DOHH2 (cell line): ENCODE measurements around the gene FBN3.

ENCODE experiments used
- H3F3A ChIP-seq: fragments of 200-600 bp; sonication (generic), shearing (Covaris generic); 2 replicates; pipeline ENCODE4 v1.6.0; 2016; ENCODE audit warnings: antibody characterized with exemption, mild to moderate bottlenecking; ENCODE audit not compliant: control insufficient read depth, insufficient read depth
- H3K27ac ChIP-seq: fragments of 200-600 bp; sonication (generic); 2 replicates; pipeline ENCODE4 v1.5.1; 2014; ENCODE audit warnings: low read depth, mild to moderate bottlenecking, low read length, moderate library complexity
- H3K27me3 ChIP-seq: fragments of 200-600 bp; sonication (generic); 2 replicates; pipeline ENCODE4 v1.6.1; 2014; ENCODE audit warnings: mild to moderate bottlenecking, low read length, mixed read lengths; ENCODE audit not compliant: control insufficient read depth
- H3K36me3 ChIP-seq: fragments of 200-600 bp; sonication (generic); 2 replicates; pipeline ENCODE4 v1.6.1; 2014; ENCODE audit warnings: mild to moderate bottlenecking, low read length, moderate library complexity, mixed read lengths; ENCODE audit not compliant: control insufficient read depth
- H3K4me1 ChIP-seq: fragments of 200-600 bp; sonication (generic); 2 replicates; pipeline ENCODE4 v1.6.1; 2014; ENCODE audit warnings: mild to moderate bottlenecking, low read length, mixed read lengths; ENCODE audit not compliant: control insufficient read depth
- H3K4me2 ChIP-seq: fragments of 200-600 bp; sonication (generic); 2 replicates; pipeline ENCODE4 v1.6.0; 2014; ENCODE audit warnings: mild to moderate bottlenecking, low read length, moderate library complexity
- H3K4me3 ChIP-seq: fragments of 200-600 bp; sonication (generic); 2 replicates; pipeline ENCODE4 v1.5.1; 2014; ENCODE audit warnings: mild to moderate bottlenecking, low read length, mixed read lengths
- H3K79me2 ChIP-seq: fragments of 200-600 bp; sonication (generic); 2 replicates; pipeline ENCODE4 v1.6.1; 2014; ENCODE audit warnings: mild to moderate bottlenecking, low read length, mixed read lengths; ENCODE audit not compliant: control insufficient read depth
- H3K9me2 ChIP-seq: fragments of 200-600 bp; sonication (generic); replicated peaks from 2 replicates; pipeline ENCODE4 v1.6.1; 2014; ENCODE audit warnings: mild to moderate bottlenecking, low read length, mixed read lengths; ENCODE audit not compliant: control insufficient read depth
- H3K9me3 ChIP-seq: fragments of 200-600 bp; sonication (generic); 2 replicates; pipeline ENCODE4 v1.6.1; 2014; ENCODE audit warnings: antibody characterized with exemption, low read length, mixed read lengths; ENCODE audit not compliant: control insufficient read depth, insufficient read depth
- H4K20me1 ChIP-seq: fragments of 200-600 bp; sonication (generic); 2 replicates; pipeline ENCODE4 v1.6.0; 2014; ENCODE audit warnings: low read depth, mild to moderate bottlenecking, antibody characterized with exemption, low read length, moderate library complexity; ENCODE audit not compliant: control insufficient read depth, insufficient read depth
- EZH2phosphoT487 ChIP-seq: fragments of 200-600 bp; sonication (generic); IDR thresholded peaks from 2 replicates; pipeline ENCODE4 v1.6.1; 2017; ENCODE audit warnings: borderline replicate concordance, mild to moderate bottlenecking, antibody characterized with exemption, low read length, moderate library complexity, mixed read lengths
- TF ChIP-seq, protein P1 (sequence below): fragments of 200-600 bp; sonication (generic); IDR thresholded peaks from one replicate; pipeline ENCODE4 v1.5.1; 2014; ENCODE audit warnings: antibody characterized with exemption, mild to moderate bottlenecking, low read depth, low read length; ENCODE audit not compliant: poor library complexity, severe bottlenecking

The FBN3 gene

DNA sequence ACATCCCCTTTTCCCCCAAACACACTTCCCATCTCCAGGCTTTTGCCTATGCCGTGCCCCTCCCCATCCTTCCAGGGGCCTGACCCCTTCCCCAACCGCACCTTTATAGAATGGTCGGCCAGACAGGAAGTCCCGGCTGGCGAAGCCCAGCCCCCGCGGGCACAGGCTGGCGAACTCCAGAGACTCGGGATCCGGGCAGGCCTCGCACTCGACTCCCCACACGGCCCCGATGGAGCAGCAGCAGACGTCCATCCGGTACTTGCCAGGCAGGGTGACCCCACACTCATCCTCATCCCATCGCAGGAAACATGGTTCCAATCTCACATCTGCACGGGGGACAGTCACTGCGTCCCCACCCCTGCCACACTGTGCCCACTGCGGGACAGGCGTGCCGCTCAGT is 25.7 kb downstream of the FBN3 start:
- Histone ChIP-seq H3K9me2 (no peaks in the 10 kb centered on the region), H3K4me3 (no peak overlapping the region), H3K9me3 (no peaks in the 10 kb centered on the region), H3K27ac (no peak overlapping the region), H3K79me2 (no peaks in the 10 kb centered on the region), H3K4me1 (no peaks in the 10 kb centered on the region), H3F3A (no peaks in the 10 kb centered on the region), H3K4me2 (no peak overlapping the region), H3K36me3 (no peaks in the 10 kb centered on the region), H4K20me1 (no peaks in the 10 kb centered on the region), H3K27me3 (no peaks in the 10 kb centered on the region)
- TF ChIP-seq EZH2phosphoT487 = no peak
- TF ChIP-seq, protein P1, sequence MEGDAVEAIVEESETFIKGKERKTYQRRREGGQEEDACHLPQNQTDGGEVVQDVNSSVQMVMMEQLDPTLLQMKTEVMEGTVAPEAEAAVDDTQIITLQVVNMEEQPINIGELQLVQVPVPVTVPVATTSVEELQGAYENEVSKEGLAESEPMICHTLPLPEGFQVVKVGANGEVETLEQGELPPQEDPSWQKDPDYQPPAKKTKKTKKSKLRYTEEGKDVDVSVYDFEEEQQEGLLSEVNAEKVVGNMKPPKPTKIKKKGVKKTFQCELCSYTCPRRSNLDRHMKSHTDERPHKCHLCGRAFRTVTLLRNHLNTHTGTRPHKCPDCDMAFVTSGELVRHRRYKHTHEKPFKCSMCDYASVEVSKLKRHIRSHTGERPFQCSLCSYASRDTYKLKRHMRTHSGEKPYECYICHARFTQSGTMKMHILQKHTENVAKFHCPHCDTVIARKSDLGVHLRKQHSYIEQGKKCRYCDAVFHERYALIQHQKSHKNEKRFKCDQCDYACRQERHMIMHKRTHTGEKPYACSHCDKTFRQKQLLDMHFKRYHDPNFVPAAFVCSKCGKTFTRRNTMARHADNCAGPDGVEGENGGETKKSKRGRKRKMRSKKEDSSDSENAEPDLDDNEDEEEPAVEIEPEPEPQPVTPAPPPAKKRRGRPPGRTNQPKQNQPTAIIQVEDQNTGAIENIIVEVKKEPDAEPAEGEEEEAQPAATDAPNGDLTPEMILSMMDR = no peak

DNA sequence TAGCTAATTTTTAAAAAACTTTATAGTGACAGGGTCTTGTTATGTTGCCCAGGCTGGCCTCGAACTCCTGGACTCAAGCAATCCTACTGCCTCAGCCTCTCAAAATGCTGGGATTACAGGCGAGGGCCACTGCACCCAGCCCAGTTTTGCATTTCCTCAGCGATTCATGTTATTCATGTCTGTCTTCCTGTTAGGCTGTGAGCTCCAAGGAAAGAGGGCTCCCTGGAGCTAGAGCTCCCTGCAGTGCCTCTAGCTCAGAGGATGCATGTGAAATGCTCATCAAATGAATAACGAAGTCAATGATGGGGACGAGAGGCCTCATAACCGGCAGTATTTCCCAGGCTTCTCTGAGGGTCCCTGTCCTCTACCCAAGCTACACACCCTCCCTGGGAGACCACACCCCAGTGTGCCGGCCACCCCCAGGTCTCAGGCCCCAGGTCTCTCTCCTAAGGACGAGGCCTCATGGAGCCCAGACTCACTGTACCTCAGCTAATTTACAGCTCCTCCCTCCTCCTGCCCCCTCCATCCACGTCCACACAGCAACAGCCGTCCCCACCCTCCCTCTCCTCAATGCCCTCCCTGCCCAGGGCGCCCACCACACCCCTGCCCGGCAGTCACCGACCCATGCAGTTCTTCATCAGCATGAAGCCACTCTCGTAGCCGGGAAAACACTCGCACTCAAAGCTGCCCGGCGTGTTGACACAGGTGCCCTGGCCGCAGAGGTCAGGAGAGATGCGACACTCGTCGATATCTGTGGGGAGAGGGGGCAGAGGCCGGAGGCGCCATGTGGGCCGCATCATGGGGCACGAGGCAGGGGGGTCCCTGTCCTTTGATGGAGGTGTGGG is 28.5 kb downstream of the FBN3 start:
- Histone ChIP-seq H3K27ac (no peak overlapping the region), H3K4me2 (no peak overlapping the region), H3K9me3 (no peaks in the 10 kb centered on the region), H3K9me2 (no peaks in the 10 kb centered on the region), H3K79me2 (no peaks in the 10 kb centered on the region), H4K20me1 (no peaks in the 10 kb centered on the region), H3K27me3 (no peaks in the 10 kb centered on the region), H3K4me1 (no peaks in the 10 kb centered on the region), H3F3A (no peaks in the 10 kb centered on the region), H3K36me3 (no peaks in the 10 kb centered on the region), H3K4me3 (no peak overlapping the region)
- TF ChIP-seq EZH2phosphoT487 = no peak

DNA sequence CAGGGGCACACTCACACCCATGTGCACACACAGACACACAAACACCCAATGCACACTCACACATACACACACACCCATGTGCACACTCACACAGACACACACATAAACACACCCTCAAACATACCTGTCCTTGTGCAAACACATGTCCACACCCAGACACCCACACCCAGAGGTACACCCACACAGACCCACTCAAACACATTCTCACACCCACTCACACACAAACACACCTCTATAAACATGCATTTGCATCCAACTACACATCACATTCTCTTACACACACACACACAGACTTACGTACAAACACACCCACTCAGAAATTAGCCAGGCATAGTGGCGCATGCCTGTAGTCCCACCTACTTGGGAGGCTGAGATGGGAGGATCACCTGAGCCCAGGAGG is 31.4 kb downstream of the FBN3 start:
- Histone ChIP-seq H3K36me3 (no peaks in the 10 kb centered on the region), H3K27ac (no peak overlapping the region), H3K4me2 (no peak overlapping the region), H3K27me3 (no peaks in the 10 kb centered on the region), H3K9me3 (no peaks in the 10 kb centered on the region), H3K79me2 (no peaks in the 10 kb centered on the region), H3F3A (no peaks in the 10 kb centered on the region), H4K20me1 (no peaks in the 10 kb centered on the region), H3K4me3 (no peak overlapping the region), H3K4me1 (no peaks in the 10 kb centered on the region), H3K9me2 (no peaks in the 10 kb centered on the region)
- TF ChIP-seq, protein P1 = no peak
- no peak for TF ChIP-seq EZH2phosphoT487

DNA sequence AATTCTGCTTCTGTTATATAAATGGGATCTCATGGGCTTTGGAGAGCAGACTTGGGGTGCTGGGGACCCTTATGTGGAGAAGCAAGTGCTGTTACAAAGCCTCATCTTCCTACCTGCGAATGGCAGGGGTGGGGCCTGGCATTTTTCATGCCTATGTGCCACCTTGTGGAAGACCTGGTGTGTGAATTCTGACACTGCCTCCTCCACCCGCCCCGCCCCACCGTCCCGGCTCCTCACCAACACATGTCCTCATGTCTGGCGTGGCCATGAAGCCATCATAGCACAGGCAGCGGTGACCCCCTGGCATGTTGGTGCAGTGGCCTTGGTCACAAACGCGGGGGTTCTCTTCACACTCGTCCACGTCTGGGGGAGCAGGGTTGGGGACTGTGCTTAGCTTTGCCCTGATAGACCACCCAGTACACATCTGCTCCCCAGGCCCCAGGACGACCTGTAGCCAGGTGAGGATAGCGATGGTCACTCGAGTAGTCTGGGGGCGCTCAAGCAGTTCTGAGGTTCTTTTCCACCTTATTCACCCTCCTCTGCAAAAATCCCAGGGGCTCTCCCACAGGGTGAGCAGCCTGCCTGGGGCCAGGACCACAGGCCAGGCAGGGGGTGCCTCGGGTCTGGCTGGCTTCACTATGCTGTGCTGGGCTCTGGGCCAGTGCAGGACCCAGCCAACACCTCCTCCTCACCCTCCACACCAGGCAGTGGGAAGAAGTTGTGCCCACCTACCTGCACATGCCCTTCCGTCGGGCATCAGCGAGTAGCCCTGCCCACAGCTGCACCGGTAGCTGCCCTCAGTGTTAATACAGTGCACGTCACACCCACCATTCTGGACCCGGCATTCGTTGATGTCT is 32.7 kb downstream of the FBN3 start:
- no peak overlapping the region for H3K4me3 ChIP-seq
- no peaks in the 10 kb centered on the region for H3K4me1 ChIP-seq
- H3K36me3 ChIP-seq = no peaks in the 10 kb centered on the region
- H3K27ac ChIP-seq = no peak overlapping the region
- no peaks in the 10 kb centered on the region for H3F3A ChIP-seq
- TF ChIP-seq EZH2phosphoT487 = no peak
- TF ChIP-seq, protein P1 = no peak
- no peak overlapping the region for H3K4me2 ChIP-seq
- no peaks in the 10 kb centered on the region for H3K9me2 ChIP-seq
- H3K9me3 ChIP-seq = no peaks in the 10 kb centered on the region
- no peaks in the 10 kb centered on the region for H3K27me3 ChIP-seq
- no peaks in the 10 kb centered on the region for H4K20me1 ChIP-seq
- H3K79me2 ChIP-seq = no peaks in the 10 kb centered on the region
